Keratinocyte (primary cell): ENCODE results near the gene GNAS-AS1.

Source experiments
- EZH2 ChIP-seq: IDR thresholded peaks from one replicate; pipeline ENCODE4 v1.6.1; 2012; ENCODE audit warnings: inconsistent platforms, mild to moderate bottlenecking, low read length, moderate library complexity
- TF ChIP-seq, protein P1 (sequence below), 3 experiments: IDR thresholded peaks in 1 of 3; conservative IDR thresholded peaks in 1 of 3; optimal IDR thresholded peaks in 1 of 3; 2 replicates in 2 of 3; 3 replicates in 1 of 3; pipeline versions ENCODE3 to v1.5.1; 2011; ENCODE audit warnings: low read length in 3 of 3, mild to moderate bottlenecking in 3 of 3, moderate library complexity in 2 of 3, control low read depth in 1 of 3, inconsistent platforms in 1 of 3; ENCODE audit not compliant: insufficient read depth in 2 of 3; ENCODE audit errors: extremely low read depth in 1 of 3

DNA sequence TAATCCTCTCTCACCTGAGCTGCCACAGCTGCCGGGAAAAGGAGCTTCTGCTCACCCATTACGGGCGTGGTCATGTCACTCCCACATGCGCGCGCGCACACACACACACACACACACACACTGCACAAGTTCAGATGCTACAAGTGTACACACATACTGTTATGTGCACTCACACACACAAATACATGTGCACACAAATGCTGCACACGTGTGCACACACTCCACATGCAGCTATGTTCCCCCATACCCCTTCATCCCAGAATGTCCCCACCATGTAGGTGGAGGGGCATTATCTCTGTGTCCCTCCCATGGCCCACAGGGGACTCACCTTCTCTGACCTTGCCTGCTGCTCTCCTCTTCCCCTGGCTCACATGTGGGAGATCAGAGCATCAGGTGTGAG, 37.3 kb downstream of the GNAS-AS1 start:
- TF ChIP-seq, protein P1, sequence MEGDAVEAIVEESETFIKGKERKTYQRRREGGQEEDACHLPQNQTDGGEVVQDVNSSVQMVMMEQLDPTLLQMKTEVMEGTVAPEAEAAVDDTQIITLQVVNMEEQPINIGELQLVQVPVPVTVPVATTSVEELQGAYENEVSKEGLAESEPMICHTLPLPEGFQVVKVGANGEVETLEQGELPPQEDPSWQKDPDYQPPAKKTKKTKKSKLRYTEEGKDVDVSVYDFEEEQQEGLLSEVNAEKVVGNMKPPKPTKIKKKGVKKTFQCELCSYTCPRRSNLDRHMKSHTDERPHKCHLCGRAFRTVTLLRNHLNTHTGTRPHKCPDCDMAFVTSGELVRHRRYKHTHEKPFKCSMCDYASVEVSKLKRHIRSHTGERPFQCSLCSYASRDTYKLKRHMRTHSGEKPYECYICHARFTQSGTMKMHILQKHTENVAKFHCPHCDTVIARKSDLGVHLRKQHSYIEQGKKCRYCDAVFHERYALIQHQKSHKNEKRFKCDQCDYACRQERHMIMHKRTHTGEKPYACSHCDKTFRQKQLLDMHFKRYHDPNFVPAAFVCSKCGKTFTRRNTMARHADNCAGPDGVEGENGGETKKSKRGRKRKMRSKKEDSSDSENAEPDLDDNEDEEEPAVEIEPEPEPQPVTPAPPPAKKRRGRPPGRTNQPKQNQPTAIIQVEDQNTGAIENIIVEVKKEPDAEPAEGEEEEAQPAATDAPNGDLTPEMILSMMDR (optimal IDR thresholded peaks at IDR 0.05 in 1 of 3, IDR thresholded peaks at IDR 0.05 in 1 of 3, conservative IDR thresholded peaks at IDR 0.05 in 1 of 3; ENCODE audit: extremely low read depth in 1 of 3, insufficient read depth in 2 of 3, low read length in 3 of 3): no peak
- no peak for TF ChIP-seq EZH2
